ENCODE measurements around the gene BBLN.

DNA sequence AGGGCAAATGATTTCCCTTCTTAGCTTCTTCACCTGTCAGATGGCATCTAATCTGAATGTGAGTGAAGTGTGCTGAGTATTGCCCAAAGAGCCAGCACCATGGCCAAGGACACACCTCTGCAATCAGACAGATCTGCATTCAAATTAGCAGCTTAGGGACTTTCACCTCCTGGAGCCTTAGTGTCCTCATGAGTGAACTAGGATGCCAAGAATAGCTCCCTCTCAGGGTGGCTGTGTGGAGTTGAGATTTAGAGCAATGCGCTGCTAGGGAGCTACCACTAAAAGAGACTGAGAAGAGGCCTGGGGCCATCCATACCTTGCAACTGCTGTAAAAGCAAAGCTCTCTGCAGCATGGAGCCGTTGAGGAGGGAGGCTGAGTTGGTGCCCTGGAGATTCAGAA, 29.9 kb downstream of the BBLN start:
- TF ChIP-seq GATA2 (IDR thresholded peaks at IDR 0.05; ENCODE audit: low read depth, low read length): no peak
- no peak for TF ChIP-seq GATA3 (IDR thresholded peaks at IDR 0.05; ENCODE audit: low read depth, low read length)

Data from SH-SY5Y (cell line).